GM12891 (cell line): ENCODE data around the gene SDE2.

ENCODE experiments used
- DNase-seq: peaks from one replicate; pipeline ENCODE4 v3.0.0; 2011; ENCODE audit warnings: low spot score; ENCODE audit not compliant: insufficient read length
- FAIRE-seq: peaks from 2 replicates; lab custom pipeline; 2011; peaks lifted over from hg19 to GRCh38; lab: Jason Lieb, UNC
- PAX5 ChIP-seq: IDR thresholded peaks from 2 replicates; pipeline ENCODE4 v1.6.1; 2011; ENCODE audit warnings: low read length, moderate library complexity, mild to moderate bottlenecking; ENCODE audit not compliant: insufficient read depth, severe bottlenecking
- POLR2A ChIP-seq: IDR thresholded peaks from 2 replicates; pipeline ENCODE4 v1.6.1; 2011; ENCODE audit warnings: low read depth, low read length, control low read depth
- POLR2AphosphoS5 ChIP-seq: IDR thresholded peaks from 2 replicates; pipeline ENCODE4 v1.6.1; 2011; ENCODE audit warnings: low read depth, low read length, control low read depth
- POU2F2 ChIP-seq: IDR thresholded peaks from 2 replicates; pipeline ENCODE4 v1.6.1; 2011; ENCODE audit warnings: low read depth, mild to moderate bottlenecking, control low read depth, low read length, moderate library complexity
- SPI1 ChIP-seq: IDR thresholded peaks from 2 replicates; pipeline ENCODE4 v1.6.1; 2011; ENCODE audit warnings: low read depth, low read length, control low read depth
- TAF1 ChIP-seq: IDR thresholded peaks from 2 replicates; pipeline ENCODE4 v1.6.1; 2011; ENCODE audit warnings: low read depth, low read length, control low read depth

Gene SDE2

GRCh38 chr1:226033582-226033981 lies 34.4 kb upstream of the SDE2 start:
- DNase-seq = no peak
- no peak for FAIRE-seq
- TF ChIP-seq POU2F2 = no peak
- TF ChIP-seq POLR2A = no peak
- no peak for TF ChIP-seq PAX5
- TF ChIP-seq SPI1 = no peak
- TF ChIP-seq POLR2AphosphoS5 = no peak
- TF ChIP-seq TAF1 = no peak

GRCh38 chr1:226029568-226030225 lies 30.6 kb upstream of the SDE2 start:
- no peak for DNase-seq
- TF ChIP-seq PAX5 (no peak), SPI1 (peak; percentile 75), TAF1 (no peak)
- FAIRE-seq = peak; percentile 87

GRCh38 chr1:226029093-226029496 lies 30.0 kb upstream of the SDE2 start:
- peak; percentile 99 for TF ChIP-seq SPI1
- no peak for TF ChIP-seq POLR2A
- DNase-seq (peak; percentile 47), FAIRE-seq (peak; percentile 85)

GRCh38 chr1:226027538-226028217 lies 28.5 kb upstream of the SDE2 start:
- TF ChIP-seq POU2F2 = no peak
- DNase-seq (no peak), FAIRE-seq (peak; percentile 33)

GRCh38 chr1:226026833-226027232 lies 27.7 kb upstream of the SDE2 start:
- no peak for FAIRE-seq
- no peak for DNase-seq
- no peak for TF ChIP-seq POLR2AphosphoS5
- no peak for TF ChIP-seq PAX5
- no peak for TF ChIP-seq POU2F2
- TF ChIP-seq TAF1 = no peak
- no peak for TF ChIP-seq SPI1
- no peak for TF ChIP-seq POLR2A

- no peak for DNase-seq
- peak; percentile 35 for FAIRE-seq
- TF ChIP-seq POLR2A = no peak
- TF ChIP-seq PAX5 = no peak
- TF ChIP-seq SPI1 = no peak
- no peak for TF ChIP-seq POLR2AphosphoS5
- no peak for TF ChIP-seq POU2F2
These were observed 24.6 kb upstream of the SDE2 start for GRCh38 chr1:226023735-226024134.

GRCh38 chr1:226021801-226022200 lies 22.7 kb upstream of the SDE2 start:
- TF ChIP-seq POLR2AphosphoS5 (no peak), PAX5 (no peak), TAF1 (no peak), SPI1 (no peak), POU2F2 (no peak), POLR2A (no peak)
- FAIRE-seq = no peak
- DNase-seq = no peak

GRCh38 chr1:226021401-226021800 lies 22.3 kb upstream of the SDE2 start:
- no peak for TF ChIP-seq TAF1
- TF ChIP-seq POLR2AphosphoS5 = no peak
- no peak for TF ChIP-seq POLR2A
- no peak for TF ChIP-seq POU2F2
- no peak for TF ChIP-seq SPI1
- no peak for TF ChIP-seq PAX5
- DNase-seq = no peak
- FAIRE-seq = no peak

- no peak for DNase-seq
- FAIRE-seq = no peak
- TF ChIP-seq POLR2A = no peak
- no peak for TF ChIP-seq PAX5
- no peak for TF ChIP-seq TAF1
- no peak for TF ChIP-seq SPI1
- TF ChIP-seq POLR2AphosphoS5 = no peak
- no peak for TF ChIP-seq POU2F2
These were observed 20.4 kb upstream of the SDE2 start for GRCh38 chr1:226019572-226019971.

- peak; percentile 5 for FAIRE-seq
- DNase-seq = no peak
- no peak for TF ChIP-seq PAX5
These were observed 17.9 kb upstream of the SDE2 start for GRCh38 chr1:226017070-226017469.
